GM21825 (cell line): Measurements from ENCODE around the gene C2orf49.
A peak's percentile ranks its signal among the peaks of the same experiment; 100 is the strongest.
"Not testable (repeated sequence)": the region's sequence is repeated elsewhere in the genome, so short reads cannot be mapped to it uniquely, and the experiment has no call there.

Experiments
- ATAC-seq: cut with Tn5 transposase; IDR thresholded peaks from one replicate; pipeline ENCODE4 v1.9.1; 2021; ENCODE audit warnings: mild to moderate bottlenecking, moderate library complexity; ENCODE audit not compliant: unreplicated experiment

The C2orf49 gene

DNA sequence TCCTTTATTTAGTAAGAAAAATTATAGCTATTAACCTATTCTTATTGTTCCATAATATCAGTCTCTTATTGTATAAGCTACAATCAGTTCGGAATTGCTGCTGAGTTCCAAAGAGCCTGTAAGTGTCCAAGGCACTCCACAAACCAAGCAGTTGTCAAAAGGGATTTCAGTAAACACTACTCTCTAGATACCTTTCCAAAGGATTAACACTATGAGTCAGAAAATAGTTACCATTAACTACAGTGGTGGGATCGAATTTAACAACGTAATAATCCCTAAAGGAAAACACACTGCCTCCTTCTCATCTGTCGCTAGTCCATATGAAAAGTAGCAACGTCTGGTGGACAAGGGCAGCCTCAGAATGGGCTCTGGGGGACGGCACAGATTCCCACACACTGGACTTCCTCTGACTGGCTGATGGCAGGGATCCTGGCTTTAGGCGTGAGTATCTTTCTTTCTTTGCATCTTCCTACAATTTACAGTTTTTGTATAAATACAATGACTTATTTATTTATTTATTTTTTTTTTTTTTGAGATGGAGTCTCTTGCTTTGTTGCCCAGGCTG, 16.6 kb upstream of the C2orf49 start:
- ATAC-seq: no peak

DNA sequence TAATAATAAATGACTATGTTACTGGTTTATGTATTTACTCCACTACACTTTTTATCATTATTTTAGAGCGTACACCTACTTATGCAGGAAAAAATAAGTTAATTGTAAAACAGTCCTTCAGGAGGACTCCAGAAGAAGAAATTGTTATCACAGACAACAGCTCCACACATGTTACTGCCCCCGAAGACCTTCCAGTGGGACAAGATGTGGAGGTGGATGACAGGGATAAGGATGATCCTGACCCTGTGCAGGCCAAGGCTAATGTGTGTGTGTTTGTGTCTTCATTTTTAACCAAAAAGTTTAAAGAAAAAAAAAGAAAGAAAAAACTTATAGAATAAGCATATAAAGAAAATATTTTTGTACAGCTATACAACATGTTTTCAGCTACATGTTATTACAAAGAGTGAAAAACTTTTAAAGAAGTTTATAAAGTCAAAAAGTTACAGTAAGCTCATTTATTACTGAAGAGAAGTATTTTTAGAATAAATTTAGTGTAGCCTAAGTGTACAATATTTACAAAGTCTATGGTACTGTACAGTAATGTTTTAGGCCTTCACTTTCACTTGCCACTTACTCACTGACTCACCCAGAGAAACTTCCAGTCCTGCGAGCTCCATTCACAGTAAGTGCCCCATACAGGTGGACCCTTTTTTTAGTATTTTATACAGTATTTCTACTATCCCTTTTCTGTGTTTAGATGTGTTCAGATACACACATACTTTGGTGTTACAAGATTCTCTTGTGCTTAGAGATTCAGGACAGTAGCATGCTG, 15.3 kb upstream of the C2orf49 start:
- ATAC-seq: no peak

- ATAC-seq: no peak
These were observed 14.2 kb upstream of the C2orf49 start for GRCh38 chr2:105323111-105323510.

DNA sequence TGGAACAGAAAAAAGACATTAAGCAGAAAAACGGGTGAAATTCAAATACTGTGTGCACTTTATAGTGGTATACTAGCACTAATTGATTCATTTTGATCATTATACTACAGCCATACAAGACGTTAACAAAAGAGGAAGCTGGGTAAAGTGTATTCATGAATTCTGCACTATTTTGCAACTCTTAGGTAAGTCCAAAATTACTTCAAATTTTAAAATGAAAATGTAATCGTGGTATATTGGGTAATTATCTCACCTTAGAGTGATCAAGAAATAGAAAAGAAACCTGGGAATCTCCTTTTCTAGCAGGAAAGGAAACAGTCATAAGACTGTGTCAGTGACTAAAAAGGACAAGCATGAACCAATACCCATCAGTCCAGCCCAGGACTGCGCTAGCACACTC, 13.2 kb upstream of the C2orf49 start:
- ATAC-seq: no peak

DNA sequence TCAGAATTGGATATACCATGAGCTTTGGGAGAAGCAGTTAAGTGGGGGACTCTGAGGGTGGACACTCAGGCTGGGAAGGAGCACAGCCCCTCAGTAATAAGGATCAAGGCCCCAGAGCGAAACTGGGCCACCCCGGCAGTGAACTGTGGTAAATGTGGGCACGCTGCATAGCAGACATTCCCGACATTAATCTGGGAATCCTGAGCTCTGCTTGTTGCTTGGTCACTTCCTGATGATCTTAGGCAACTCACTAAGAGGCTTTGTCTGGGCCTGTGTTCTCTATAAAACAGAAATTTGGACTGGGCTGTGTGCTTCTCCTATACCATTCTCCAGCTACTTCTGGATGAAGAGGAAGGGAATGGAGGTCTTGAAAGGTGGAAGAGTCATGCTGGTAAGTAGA, 12.6 kb upstream of the C2orf49 start:
- ATAC-seq: no peak

GRCh38 chr2:105325389-105325963, 11.9 kb upstream of the C2orf49 start:
- no peak for ATAC-seq

GRCh38 chr2:105327271-105327670, 10.1 kb upstream of the C2orf49 start:
- ATAC-seq: not testable (repeated sequence)

- no peak for ATAC-seq
These were observed 9.7 kb upstream of the C2orf49 start for GRCh38 chr2:105327690-105328089.

DNA sequence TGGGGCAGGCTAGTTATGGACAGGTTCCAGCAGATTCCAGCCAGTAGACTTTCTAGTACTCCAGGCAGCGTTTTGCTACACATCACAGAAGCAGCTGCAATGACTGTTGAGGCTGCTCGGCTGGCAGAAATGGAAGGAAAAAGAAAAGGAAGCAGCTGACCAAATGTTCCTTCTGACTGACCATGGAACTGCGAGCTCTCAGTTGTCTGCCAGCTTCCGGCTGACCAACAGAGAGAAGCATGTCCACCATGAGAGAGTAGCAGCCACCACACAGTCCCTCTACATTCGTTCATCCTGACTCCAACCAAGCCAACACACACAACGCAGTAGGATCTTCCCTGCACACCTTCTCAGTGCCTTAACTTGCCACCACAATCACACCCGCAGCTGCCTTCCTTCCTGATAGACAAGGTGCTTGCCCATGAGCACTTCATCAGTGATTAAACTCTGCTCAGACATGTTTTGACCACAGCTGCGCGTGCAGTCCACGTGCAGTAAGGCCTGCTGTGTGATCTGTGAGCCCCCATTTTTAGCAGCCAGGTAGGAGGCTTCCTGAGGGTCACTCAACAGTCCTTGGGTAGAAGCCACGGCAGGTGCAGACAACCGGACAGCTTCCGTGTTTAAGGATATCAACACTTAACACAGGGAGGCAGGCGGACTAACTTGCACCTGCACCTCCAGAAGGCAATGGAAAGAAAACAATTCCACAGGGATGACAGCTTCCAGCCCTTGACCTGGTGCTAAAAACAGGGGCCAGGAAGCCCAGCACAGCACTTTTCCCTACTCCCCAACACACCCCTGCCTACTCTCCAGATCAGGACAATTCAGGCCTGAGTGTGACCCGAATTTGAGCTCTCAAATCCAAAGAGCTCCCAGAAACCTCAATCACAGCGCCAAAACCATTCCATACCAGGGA, 8.8 kb upstream of the C2orf49 start:
- no peak for ATAC-seq

DNA sequence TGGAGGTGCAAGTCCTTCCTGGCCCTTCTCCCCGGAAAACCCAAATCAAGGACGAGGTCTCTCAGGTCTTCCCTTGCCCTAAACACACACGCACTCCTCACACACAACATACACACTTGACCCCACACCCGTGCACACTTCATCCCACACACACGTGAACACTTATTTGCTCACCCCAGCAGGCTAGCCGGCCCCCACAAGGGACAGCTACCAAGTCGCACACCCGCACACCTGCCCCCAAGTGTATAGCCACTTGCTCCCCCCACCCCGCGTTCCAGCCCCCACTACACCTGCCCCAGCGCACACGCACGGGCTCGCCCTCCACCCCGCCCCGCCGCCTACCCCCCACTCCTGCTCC, 8.2 kb upstream of the C2orf49 start:
- ATAC-seq: peak; percentile 2

- ATAC-seq: peak; percentile 76
These were observed 7.5 kb upstream of the C2orf49 start, which contains the start of gene TGFBRAP1 for GRCh38 chr2:105329561-105330495. Gene TGFBRAP1, minus strand, starts transcription at chr2:105329735. Its CDS starts 21,434 bp downstream, at chr2:105308301.

- no peak for ATAC-seq
These were observed 6.5 kb upstream of the C2orf49 start for GRCh38 chr2:105330681-105331375.

DNA sequence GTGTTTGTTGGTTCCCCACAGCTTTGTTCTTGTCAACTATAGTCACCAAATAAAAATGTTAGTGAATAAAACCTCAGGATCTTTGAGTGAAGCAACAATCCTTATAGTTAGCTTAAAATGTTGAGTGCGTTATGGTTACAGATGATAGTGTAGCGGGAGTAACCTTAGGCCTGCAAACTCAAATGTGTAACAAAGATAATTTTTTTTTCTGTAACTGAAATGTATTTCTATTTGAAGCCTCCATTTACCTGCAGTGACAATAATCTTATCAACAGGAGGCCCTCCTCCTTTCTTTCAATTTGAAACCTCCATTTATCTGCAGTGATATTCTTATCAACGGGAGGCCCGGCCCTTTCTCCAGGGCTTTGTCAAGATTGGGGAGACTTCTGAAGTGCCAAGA, 3.1 kb upstream of the C2orf49 start:
- ATAC-seq: no peak

DNA sequence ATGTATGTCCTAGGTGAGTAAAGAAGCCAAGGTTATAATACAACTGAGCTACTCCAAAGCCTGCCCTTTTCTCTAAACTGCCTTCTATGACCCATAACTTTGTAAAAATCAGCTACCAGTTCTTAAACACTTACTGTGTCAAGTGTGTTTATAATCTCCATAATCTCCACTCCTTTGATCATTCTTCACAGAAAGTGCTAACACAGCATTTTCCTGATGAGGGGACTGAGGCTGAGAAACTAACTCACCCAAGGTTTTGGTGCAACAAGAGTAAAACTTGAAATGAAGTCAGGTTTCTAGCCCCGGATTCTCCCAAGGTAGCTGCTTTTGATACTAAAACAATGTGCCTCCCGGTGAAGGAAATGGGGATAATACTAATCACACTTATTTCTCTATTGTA, 1.9 kb upstream of the C2orf49 start:
- ATAC-seq: no peak

GRCh38 chr2:105336786-105337121, 586 bp upstream of the C2orf49 start:
- ATAC-seq: no peak

GRCh38 chr2:105338020-105338385, 663 bp downstream of the C2orf49 start:
- ATAC-seq: peak; percentile 17

DNA sequence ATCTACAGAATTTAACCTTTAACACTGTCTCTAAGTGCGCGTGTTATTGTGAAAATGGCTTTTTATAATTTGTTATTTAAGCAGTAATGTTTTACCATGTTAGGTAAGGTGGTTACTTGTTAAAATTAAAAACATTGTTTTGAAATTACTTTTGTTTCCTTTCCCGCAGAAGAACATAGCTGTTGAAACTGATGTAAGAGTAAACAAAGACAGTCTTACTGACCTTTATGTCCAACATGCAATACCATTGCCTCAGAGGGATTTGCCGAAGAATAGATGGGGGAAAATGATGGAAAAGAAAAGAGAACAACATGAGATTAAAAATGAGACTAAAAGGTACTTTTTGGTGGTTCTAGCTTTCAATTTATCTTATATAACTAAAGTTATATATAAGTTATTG, 2.1 kb downstream of the C2orf49 start:
- ATAC-seq: no peak

DNA sequence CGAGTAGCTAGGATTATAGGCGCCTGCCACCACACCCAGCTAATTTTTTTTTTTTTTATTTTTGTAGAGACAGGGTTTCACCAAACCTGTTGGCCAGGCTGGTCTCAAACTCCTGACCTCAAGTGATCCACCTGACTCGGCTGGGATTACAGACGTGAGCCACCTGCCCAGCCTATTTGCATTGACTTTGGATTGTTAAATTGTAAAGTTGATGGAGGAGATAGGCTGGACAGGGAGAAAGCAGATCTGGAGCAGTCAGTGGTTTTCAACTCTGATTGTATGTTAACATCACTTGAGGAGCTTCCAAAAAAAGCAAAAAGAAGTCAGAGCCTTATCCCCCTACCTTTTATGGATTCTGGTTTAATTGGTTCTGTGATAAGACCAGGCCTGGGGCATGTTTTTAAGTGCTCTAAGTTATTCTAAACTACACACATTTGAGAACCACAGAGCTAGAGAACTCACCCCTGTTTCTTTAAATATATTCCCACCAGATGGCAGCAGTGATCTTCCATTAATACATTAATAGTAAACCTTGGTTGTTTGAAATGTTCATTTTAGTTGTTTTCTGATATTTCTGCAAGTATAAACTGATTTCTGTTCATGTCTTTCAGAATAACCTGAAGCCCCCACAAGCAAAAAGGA, 7.5 kb downstream of the C2orf49 start:
- ATAC-seq: no peak

DNA sequence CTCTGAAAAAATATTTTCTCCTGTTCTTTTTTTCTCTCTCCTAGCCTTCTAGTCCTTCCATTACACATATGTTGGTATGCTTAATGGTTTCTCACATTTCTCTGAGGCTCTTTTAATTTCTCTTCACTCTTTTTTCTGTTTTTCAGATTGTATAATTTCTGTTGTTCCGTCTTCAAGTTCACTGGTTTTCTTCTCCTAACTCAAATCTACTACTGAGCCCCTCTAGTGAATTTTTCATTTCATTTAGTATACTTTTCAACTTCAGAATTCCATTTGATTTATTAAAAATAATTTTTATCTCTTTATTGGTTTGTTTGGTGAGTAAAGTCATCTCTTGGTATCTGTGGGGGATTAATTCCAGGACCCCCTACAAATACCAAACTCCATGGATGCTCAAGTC, 19.8 kb downstream of the C2orf49 start:
- ATAC-seq: no peak
